K562 (cell line): Measurements from ENCODE around the gene PRSS57.
"Not testable (repeated sequence)": the region's sequence is repeated elsewhere in the genome, so short reads cannot be mapped to it uniquely, and the experiment has no call there.

Source experiments
- ATF4 ChIP-seq: fragments of 450-650 bp; formaldehyde crosslinking; IDR thresholded peaks from 2 replicates; pipeline ENCODE4 v1.4.0; 2022; ENCODE audit warnings: mild to moderate bottlenecking, moderate library complexity
- BCL6 ChIP-seq: fragments of 250-450 bp; sonication (Bioruptor Pico); IDR thresholded peaks from 2 replicates; pipeline ENCODE4 v1.4.0; 2020
- ESRRA ChIP-seq: fragments of 450-650 bp; IDR thresholded peaks from 2 replicates; pipeline ENCODE4 v1.6.1; 2014; ENCODE audit warnings: low read depth, mild to moderate bottlenecking, moderate library complexity, borderline replicate concordance
- MITF ChIP-seq: IDR thresholded peaks from 2 replicates; pipeline ENCODE4 v1.6.1; 2014; ENCODE audit warnings: antibody characterized with exemption
- NBN ChIP-seq: fragments of 450-650 bp; IDR thresholded peaks from 2 replicates; pipeline ENCODE4 v1.6.1; 2016; ENCODE audit warnings: low read depth, mild to moderate bottlenecking
- POLR2AphosphoS5 ChIP-seq: IDR thresholded peaks from 2 replicates; pipeline ENCODE4 v1.6.1; 2011; ENCODE audit warnings: mild to moderate bottlenecking, low read depth, low read length, moderate library complexity; ENCODE audit not compliant: control insufficient read depth, insufficient read depth
- THRB ChIP-seq: fragments of 450-650 bp; formaldehyde crosslinking; conservative IDR thresholded peaks from 2 replicates; pipeline ENCODE4 v1.4.0; 2022; ENCODE audit warnings: mild to moderate bottlenecking, missing genetic modification characterization
- ZNF232 ChIP-seq: sonication (generic); formaldehyde crosslinking; IDR thresholded peaks from 2 replicates; pipeline ENCODE4 v1.8.0; 2022; ENCODE audit warnings: mild to moderate bottlenecking, missing genetic modification reagents

GRCh38 chr19:729564-729963, 34.3 kb upstream of the PRSS57 start:
- not testable (repeated sequence) for TF ChIP-seq ESRRA; ZNF232; POLR2AphosphoS5; MITF; THRB (CRISPR knock-in tag); NBN; BCL6 (CRISPR knock-in tag); ATF4 (CRISPR knock-in tag)
